ENCODE measurements around the gene TSSK3.
"Not testable (repeated sequence)": the region's sequence is repeated elsewhere in the genome, so short reads cannot be mapped to it uniquely, and the experiment has no call there.

The TSSK3 gene

GRCh38 chr1:32364836-32365235 is 2.5 kb downstream of the TSSK3 start:
- DNase-seq = no peak

DNA sequence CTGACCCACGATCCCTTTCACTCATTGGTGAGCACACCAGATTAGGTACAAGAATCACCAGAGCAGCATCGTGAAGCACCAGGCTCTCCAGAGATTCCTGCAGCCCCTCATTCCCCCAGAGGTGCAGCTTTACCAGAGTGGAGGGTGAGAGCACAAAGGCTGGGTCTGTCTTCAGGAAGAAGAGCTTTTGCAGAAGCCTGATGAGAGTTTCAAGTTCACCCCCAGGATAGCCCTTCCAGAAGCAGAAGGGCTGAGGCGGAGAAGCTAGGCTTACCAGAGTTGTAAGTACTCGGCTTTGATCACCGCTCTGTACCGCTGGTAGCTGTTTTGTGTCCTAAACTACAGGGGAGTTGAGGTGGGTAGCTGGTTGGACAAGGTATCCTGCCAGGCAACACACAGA is 3.1 kb downstream of the TSSK3 start:
- no peak for DNase-seq

DNA sequence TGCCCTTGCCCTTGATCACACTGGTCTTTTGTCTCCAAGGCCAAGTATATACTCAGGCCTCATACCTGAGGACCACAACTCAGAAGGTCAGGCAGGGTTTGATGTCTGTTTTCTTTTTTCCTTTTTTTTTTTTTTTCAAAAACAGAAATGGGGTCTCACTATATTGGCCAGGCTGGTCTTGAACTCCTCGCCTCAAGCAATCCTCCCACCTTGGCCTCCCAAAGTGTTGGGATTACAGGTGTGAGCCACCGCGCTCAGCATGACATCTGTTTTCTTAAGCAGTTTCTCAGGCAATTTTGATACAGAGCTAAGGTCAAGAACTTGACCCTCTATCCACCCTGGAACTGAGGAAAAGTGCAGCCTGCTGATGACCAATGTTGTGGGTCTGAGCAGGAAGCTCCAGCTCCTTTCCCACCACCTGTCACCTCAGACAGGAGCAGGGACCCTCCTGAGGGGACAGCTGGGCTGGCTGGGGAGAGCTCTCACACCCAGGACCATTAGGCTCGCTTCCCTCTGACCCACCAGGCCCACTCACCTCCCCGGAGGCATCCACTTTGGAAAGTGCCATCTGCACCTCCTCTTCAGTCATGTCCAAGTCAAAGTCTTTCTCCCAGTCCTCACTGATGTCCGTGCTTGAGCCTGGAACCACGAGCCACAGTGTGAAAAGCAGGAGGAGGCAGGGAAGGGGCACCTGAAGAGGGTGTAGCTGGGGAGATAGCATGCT is 5.7 kb downstream of the TSSK3 start:
- no peak for DNase-seq

DNA sequence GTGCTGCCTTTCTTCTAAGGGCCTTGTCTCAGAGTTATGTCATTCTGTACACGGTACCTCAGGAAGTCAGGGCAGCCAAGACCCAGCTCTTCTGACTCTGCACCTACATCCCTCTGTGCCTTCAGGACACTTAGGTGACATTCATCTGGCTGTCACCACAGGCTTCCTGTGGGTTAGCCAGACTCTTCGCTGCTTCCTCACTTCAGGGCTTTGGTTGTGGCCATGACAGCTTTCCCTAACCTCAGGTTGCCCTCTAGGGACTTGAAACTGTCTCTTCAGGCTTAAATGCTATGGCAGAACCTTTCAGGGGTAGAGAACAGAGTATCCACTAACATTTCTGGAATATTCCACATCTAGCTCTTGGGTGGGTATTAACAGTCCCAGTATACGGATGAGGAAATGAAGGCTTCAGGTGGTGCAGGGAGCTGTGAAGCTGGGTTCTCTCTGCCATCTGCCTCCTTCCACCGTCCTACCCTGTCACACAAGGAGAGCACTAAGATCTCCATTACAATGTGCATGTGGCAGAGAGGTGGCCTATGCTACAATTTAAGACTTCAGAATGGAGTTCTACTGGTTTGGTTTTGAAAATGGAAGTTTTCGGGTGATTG is 9.9 kb downstream of the TSSK3 start:
- peak; percentile 10 for DNase-seq

DNA sequence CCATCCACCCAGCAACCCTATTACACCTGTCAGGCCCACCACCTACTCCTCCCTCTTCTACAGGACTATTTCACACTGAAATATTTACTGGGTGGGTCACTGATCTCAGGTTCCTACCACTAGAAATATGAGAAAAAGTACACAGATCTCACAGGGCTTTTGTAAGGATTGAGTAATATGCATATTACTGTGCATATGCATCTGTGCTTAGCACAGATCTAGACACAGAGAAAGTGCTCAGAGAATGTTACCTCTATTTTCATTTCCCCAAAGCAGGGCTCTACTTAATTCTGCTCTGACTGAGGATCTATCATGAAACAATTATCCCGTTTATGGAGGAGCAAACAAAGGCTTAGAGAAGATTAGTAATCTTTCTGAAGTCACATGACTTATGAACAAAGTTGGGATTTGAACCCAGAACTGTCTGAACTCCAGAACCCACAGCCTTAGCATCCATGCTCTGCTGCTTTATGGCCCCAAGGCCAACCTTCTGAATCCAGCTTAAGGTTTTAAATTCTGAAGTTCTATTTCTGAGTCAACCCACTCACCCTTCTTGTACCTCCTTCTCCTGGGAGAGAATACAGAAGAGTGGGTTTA is 11.8 kb downstream of the TSSK3 start:
- DNase-seq = no peak

DNA sequence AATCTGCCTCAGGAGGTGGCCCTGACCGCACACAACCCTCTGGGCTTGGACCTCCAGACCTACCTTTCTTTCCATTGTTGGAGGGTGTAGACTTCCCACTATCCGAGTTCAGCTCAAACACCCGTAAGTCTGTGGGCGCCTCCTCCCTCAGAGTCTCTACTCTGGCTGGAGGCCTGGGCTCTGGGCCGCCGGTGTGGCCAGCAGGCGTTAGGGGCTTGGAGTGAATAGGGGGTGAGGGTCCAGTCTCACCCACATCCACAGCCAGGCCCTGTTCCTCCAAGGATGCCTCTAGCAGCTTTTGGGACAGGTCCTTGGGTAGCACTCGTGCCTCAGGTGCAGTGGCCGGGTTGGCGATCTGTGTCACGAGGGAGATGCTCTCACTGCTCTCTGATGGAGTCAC is 13.9 kb downstream of the TSSK3 start:
- no peak for DNase-seq

DNA sequence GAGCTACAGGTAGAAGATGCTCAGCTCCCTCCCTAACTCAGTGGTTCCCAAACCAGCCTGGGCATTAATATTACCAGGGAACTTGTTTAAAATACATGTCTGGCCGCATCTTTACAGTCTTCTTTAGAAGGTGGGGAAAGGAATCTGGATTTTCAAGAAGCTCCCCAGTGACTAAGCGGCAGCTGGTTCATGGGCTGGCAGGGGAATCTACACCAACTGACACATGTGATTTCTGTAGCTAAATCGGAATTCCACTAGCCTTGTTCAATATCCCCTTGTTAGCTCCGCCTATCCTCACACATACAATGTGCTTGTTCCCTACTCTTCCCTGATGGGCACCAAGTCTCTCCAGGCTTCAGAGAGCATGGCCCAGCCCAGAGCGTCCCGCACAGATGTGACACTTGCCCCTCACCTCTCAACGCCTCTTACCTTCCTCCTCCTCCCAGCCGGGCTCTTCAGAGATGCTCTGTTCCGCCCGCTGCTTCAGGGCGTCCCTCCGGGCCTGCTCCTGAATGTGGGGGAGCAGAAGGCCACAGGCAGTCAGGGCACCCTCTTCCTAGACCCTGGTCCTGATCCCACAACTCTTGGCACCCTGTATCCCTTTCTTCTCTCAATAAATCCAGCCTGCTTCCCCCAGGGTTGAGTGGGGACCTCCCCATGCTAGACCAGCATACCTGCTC is 15.3 kb downstream of the TSSK3 start:
- DNase-seq = no peak

- no peak for DNase-seq
These were observed 17.7 kb downstream of the TSSK3 start for GRCh38 chr1:32380057-32380456.

GRCh38 chr1:32386676-32387392 is 24.5 kb downstream of the TSSK3 start:
- DNase-seq = no peak

- DNase-seq = no peak
These were observed 26.3 kb downstream of the TSSK3 start for GRCh38 chr1:32388641-32389040.

GRCh38 chr1:32390904-32391870 is 28.8 kb downstream of the TSSK3 start:
- DNase-seq = no peak

- no peak for DNase-seq
These were observed 30.0 kb downstream of the TSSK3 start for GRCh38 chr1:32392325-32392724.

- DNase-seq = no peak
These were observed 30.8 kb downstream of the TSSK3 start for GRCh38 chr1:32393136-32393535.

DNA sequence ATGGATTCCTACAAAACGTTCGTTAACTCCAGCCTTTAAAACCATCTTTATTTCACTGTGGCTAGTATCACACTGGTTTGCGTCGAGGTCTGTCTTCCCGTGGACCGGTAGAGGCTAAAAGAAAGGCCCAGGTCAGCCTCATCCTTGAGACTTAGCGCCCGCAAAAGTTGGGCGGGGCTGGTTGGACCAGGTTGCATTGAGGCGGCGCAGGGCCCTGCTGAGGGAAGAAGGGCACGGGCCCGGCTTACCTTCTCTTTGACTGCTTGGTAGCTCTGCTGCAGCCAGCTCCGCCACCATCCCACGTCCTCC is 31.4 kb downstream of the TSSK3 start:
- DNase-seq = no peak

DNA sequence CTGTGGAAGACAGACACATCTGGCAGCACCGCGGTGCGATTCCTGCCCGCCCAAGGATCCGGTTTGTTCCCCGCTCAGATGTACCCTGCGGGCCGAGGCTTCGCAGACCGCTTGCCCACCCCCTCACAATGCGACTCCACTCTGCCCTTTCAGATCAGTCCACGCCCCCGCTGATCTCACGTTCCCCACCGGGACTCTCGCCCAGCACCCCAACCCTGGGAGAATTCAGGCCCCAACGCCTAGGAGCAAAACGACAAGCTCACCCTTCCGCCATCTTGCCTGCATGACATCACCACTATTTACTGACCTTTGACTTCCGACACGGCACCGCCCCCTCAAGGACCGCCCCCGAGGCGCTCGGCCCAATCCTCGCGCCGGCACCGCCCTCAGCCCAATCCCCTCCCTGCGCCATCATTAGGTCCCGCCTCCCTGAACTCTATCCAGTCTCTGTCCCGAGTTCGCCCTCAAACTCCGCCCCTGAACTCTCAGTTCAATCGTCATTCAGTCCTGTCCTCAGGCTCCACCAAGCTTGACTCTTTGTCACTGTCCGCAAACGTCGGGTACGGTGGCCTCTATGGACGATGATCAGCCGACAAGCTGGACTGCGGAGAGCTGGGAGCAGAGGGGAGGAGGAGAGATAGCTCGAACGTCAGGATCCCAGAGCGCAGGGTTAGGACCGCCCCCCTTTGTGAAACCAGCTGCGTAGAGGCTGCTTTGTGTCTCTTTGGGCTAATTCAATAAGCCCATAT is 32.0 kb downstream of the TSSK3 start, which contains the start of gene BSDC1:
Gene BSDC1, minus strand, starts transcription at position 301 of the 749 bp plus-strand sequence. Its CDS starts 27 bp downstream, at position 274.
- DNase-seq = peak; percentile 95

GRCh38 chr1:32394890-32395432 is 32.6 kb downstream of the TSSK3 start:
- DNase-seq = no peak

DNA sequence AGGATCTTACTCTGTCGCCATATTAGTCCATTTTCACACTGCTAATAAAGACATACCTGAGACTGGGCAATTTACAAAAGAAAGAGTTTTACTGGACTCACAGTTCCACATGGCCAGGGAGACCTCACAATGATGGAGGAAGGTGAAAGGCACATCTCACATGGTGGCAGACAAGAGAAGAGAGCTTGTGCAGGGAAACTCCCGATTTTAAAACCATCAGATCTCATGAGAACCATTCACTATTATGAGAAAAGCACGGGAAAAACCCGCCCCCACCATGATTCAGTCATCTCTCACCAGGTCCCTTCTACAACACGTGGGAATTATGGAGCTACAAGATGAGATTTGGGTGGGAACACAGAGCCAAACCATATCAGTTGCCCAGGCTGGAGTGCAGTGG is 34.2 kb downstream of the TSSK3 start:
- DNase-seq = not testable (repeated sequence)

GRCh38 chr1:32398401-32398800 is 36.1 kb downstream of the TSSK3 start:
- DNase-seq = no peak

DNA sequence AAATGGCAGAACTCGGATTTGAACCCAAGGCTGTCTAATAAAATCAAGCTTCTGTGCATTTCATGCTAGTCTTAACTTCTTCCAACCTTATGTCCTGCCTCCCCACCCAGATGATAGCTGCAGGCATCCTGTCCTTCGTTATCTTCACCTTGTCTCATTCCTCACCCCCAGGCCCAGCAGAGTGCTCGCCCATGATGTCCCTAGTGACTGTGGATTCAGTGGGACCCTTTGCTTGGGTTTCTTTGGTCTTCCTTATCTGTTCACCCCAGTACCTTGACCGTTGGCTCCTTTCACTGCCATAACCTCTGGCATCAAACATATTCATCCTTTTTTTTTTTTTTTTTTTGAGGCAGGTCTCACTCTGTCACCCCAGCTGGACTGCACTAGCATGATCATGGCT is 37.5 kb downstream of the TSSK3 start:
- no peak for DNase-seq

GRCh38 chr1:32400876-32401631 is 38.7 kb downstream of the TSSK3 start:
- DNase-seq = peak; percentile 14

Data from NK-92 treated with Interleukin-12 subunit alpha and Interleukin-12 subunit beta, amount 100 ng/mL, for 24 hours (cell line).